SH-SY5Y (cell line): Measurements from ENCODE around the gene NAT9.

ENCODE experiments used
- GATA2 ChIP-seq: IDR thresholded peaks from 2 replicates; pipeline ENCODE4 v1.6.1; 2011; ENCODE audit warnings: mild to moderate bottlenecking, low read depth, low read length
- GATA3 ChIP-seq: IDR thresholded peaks from 2 replicates; pipeline ENCODE4 v1.6.1; 2011; ENCODE audit warnings: low read depth, mild to moderate bottlenecking, low read length, moderate library complexity

DNA sequence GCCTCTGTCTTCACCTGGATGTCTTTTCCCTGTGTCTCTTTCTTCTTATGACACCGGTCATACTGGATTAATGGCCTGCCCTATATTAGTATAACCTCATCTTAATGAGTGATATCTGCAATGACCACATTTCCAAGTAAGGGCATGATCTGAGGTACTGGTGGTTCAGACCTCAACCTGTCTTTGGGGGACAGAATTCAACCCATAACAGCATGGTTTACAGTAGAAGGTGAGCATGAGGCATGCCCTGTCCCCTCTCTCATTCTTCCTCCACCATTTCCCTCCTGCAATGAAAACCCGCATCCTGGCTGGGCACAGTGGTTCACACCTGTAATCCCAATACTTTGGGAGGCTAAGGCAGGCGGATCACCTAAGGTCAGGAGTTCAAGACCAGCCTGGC is 41.9 kb downstream of the NAT9 start:
- TF ChIP-seq GATA2: no peak
- no peak for TF ChIP-seq GATA3
